GM12878 (cell line): ENCODE data around the gene TIGD7. TPM values are rescaled to one million over a fixed set of nuclear protein-coding genes. Genes with fewer than 3 reads are reported as not detected.

Experiments used
- BACH1 ChIP-seq: fragments of 450-650 bp; IDR thresholded peaks from 2 replicates; pipeline ENCODE4 v1.6.1; 2017; ENCODE audit warnings: mild to moderate bottlenecking, borderline replicate concordance
- BCL11A ChIP-seq: IDR thresholded peaks from 2 replicates; pipeline ENCODE4 v1.6.1; 2011; ENCODE audit warnings: low read depth, low read length
- CHD2 ChIP-seq: IDR thresholded peaks from 2 replicates; pipeline ENCODE4 v1.6.1; 2011; ENCODE audit warnings: low read depth, low read length, improper control_type of control experiment, borderline replicate concordance
- HDAC2 ChIP-seq: fragments of 200-600 bp; sonication (generic); IDR thresholded peaks from 2 replicates; pipeline ENCODE4 v1.6.1; 2017
- IRF4 ChIP-seq: IDR thresholded peaks from 2 replicates; pipeline ENCODE4 v1.6.1; 2011; ENCODE audit warnings: low read depth, low read length
- KAT2A ChIP-seq: conservative IDR thresholded peaks from 2 replicates; pipeline ENCODE4 v1.6.1; 2011; ENCODE audit warnings: low read depth, low read length; ENCODE audit not compliant: control insufficient read depth
- NFIC ChIP-seq: IDR thresholded peaks from 2 replicates; pipeline ENCODE4 v1.6.1; 2012; ENCODE audit warnings: low read depth, mild to moderate bottlenecking, inconsistent platforms, low read length, moderate library complexity
- NR2C1 ChIP-seq: fragments of 450-650 bp; IDR thresholded peaks from 2 replicates; pipeline ENCODE4 v1.6.1; 2017; ENCODE audit warnings: antibody characterized with exemption, mild to moderate bottlenecking, moderate library complexity
- NR2C2 ChIP-seq: IDR thresholded peaks from 2 replicates; pipeline ENCODE4 v1.6.1; 2011; ENCODE audit warnings: borderline replicate concordance, low read depth; ENCODE audit not compliant: control insufficient read depth, insufficient read length
- PML ChIP-seq: IDR thresholded peaks from 2 replicates; pipeline ENCODE4 v1.6.1; 2012; ENCODE audit warnings: low read length, inconsistent platforms
- RB1 ChIP-seq: fragments of 450-650 bp; formaldehyde crosslinking; IDR thresholded peaks from 2 replicates; pipeline ENCODE4 v1.6.1; 2017; ENCODE audit warnings: mild to moderate bottlenecking, borderline replicate concordance
- RELA ChIP-seq: fragments of 450-650 bp; IDR thresholded peaks from 2 replicates; pipeline ENCODE4 v1.8.0; 2014; ENCODE audit warnings: borderline replicate concordance; ENCODE audit not compliant: partially characterized antibody
- SIN3A ChIP-seq: IDR thresholded peaks from 2 replicates; pipeline ENCODE4 v1.6.1; 2012; ENCODE audit warnings: low read depth, low read length, improper control_type of control experiment
- SMAD1 ChIP-seq: fragments of 450-650 bp; IDR thresholded peaks from 2 replicates; pipeline ENCODE4 v1.6.1; 2018; ENCODE audit warnings: mild to moderate bottlenecking, low read depth; ENCODE audit not compliant: partially characterized antibody
- SMAD5 ChIP-seq: IDR thresholded peaks from 2 replicates; pipeline ENCODE4 v1.6.1; 2016; ENCODE audit warnings: antibody characterized with exemption, low read depth
- SMARCA5 ChIP-seq: fragments of 450-650 bp; IDR thresholded peaks from 2 replicates; pipeline ENCODE4 v1.6.1; 2017; ENCODE audit warnings: mild to moderate bottlenecking
- SUPT20H ChIP-seq: IDR thresholded peaks from 2 replicates; pipeline ENCODE4 v1.6.1; 2011; ENCODE audit warnings: low read depth, mild to moderate bottlenecking, low read length, moderate library complexity, borderline replicate concordance; ENCODE audit not compliant: control insufficient read depth
- TCF3 ChIP-seq: IDR thresholded peaks from 2 replicates; pipeline ENCODE4 v1.6.1; 2012; ENCODE audit warnings: low read depth, mild to moderate bottlenecking, low read length, borderline replicate concordance; ENCODE audit not compliant: insufficient read depth
- YBX1 ChIP-seq: fragments of 450-650 bp; IDR thresholded peaks from 2 replicates; pipeline ENCODE4 v1.6.1; 2016; ENCODE audit warnings: antibody characterized with exemption
- ZBTB33 ChIP-seq: fragments of 450-650 bp; IDR thresholded peaks from 2 replicates; pipeline ENCODE4 v1.6.1; 2017; ENCODE audit warnings: mild to moderate bottlenecking
- ZNF217 ChIP-seq: fragments of 450-650 bp; IDR thresholded peaks from 2 replicates; pipeline ENCODE4 v1.6.1; 2017; ENCODE audit warnings: antibody characterized with exemption, mild to moderate bottlenecking
- polyA plus RNA-seq, 11 experiments: library from polyadenylated mRNA; depleted of rRNA in 4 of 11; unstranded in 6 of 11; stranded (reverse) in 5 of 11; fragments of >200 nt; fragmentation: Nextera tagmentation in 4 of 11; fragmentation: Illumina TruSeq in 1 of 11; extraction: Ambion mirVana in 4 of 11; extraction: Trizol in 1 of 11; gene quantifications; 1 replicate in 1 of 11; 2 replicates in 10 of 11; pipeline versions ENCODE4 v1.2.1 to v1.2.3, GENCODE V29; 2011 to 2016; ENCODE audit warnings: inconsistent platforms in 2 of 11, missing spikeins in 2 of 11, low read depth in 1 of 11
- total RNA-seq, 4 experiments: library from RNA; depleted of rRNA in 3 of 4; stranded (reverse); fragments of >200 nt in 3 of 4; fragmentation: Illumina TruSeq in 1 of 4; extraction: Trizol in 1 of 4; gene quantifications; 2 replicates each; pipeline versions ENCODE4 v1.2.1 to v1.2.3, GENCODE V29; 2013 to 2021
- TF ChIP-seq, protein P1 (sequence below): IDR thresholded peaks from 2 replicates; pipeline ENCODE4 v1.6.1; 2012; ENCODE audit warnings: low read depth, low read length, improper control_type of control experiment
- TF ChIP-seq, protein P2 (sequence below): IDR thresholded peaks from 2 replicates; pipeline ENCODE4 v1.6.1; 2012; ENCODE audit warnings: mild to moderate bottlenecking, low read depth, low read length
- TF ChIP-seq, protein P3 (sequence below): IDR thresholded peaks from 2 replicates; pipeline ENCODE4 v1.6.1; 2012; ENCODE audit warnings: low read length, inconsistent platforms

TIGD7 gene
- total and polyA plus RNA-seq, 10 of the 15 experiments (the other 5 are each of a cell fraction or from before 2014, with no cell fraction given), result 0.37 to 3.8 (median 3.0) TPM

- TF ChIP-seq ZBTB33, result no peak
- TF ChIP-seq RB1, result 0 out of 2 replicates have a peak, but pooled peaks have one; percentile 54
- peak; percentile 16 for TF ChIP-seq BACH1
- TF ChIP-seq SMARCA5, result peak; percentile 24; the same call in 1 of the 2 replicates
- TF ChIP-seq CHD2, result no peak
- TF ChIP-seq IRF4, result no peak
- TF ChIP-seq NR2C1, result peak; percentile 51
- TF ChIP-seq, protein P1, sequence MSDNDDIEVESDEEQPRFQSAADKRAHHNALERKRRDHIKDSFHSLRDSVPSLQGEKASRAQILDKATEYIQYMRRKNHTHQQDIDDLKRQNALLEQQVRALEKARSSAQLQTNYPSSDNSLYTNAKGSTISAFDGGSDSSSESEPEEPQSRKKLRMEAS, result peak; percentile 69
- no peak for TF ChIP-seq KAT2A
- no peak for TF ChIP-seq ZNF217
- TF ChIP-seq, protein P2, sequence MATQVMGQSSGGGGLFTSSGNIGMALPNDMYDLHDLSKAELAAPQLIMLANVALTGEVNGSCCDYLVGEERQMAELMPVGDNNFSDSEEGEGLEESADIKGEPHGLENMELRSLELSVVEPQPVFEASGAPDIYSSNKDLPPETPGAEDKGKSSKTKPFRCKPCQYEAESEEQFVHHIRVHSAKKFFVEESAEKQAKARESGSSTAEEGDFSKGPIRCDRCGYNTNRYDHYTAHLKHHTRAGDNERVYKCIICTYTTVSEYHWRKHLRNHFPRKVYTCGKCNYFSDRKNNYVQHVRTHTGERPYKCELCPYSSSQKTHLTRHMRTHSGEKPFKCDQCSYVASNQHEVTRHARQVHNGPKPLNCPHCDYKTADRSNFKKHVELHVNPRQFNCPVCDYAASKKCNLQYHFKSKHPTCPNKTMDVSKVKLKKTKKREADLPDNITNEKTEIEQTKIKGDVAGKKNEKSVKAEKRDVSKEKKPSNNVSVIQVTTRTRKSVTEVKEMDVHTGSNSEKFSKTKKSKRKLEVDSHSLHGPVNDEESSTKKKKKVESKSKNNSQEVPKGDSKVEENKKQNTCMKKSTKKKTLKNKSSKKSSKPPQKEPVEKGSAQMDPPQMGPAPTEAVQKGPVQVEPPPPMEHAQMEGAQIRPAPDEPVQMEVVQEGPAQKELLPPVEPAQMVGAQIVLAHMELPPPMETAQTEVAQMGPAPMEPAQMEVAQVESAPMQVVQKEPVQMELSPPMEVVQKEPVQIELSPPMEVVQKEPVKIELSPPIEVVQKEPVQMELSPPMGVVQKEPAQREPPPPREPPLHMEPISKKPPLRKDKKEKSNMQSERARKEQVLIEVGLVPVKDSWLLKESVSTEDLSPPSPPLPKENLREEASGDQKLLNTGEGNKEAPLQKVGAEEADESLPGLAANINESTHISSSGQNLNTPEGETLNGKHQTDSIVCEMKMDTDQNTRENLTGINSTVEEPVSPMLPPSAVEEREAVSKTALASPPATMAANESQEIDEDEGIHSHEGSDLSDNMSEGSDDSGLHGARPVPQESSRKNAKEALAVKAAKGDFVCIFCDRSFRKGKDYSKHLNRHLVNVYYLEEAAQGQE, result 0 out of 2 replicates have a peak, but pooled peaks have one; percentile 11
- TF ChIP-seq TCF3, result 0 out of 2 replicates have a peak, but pooled peaks have one; percentile 17
- TF ChIP-seq YBX1, result no peak
- peak; percentile 70 for TF ChIP-seq RELA
- TF ChIP-seq SMAD1, result peak; percentile 39
- TF ChIP-seq SMAD5, result peak; percentile 75
- TF ChIP-seq PML, result peak; percentile 91; the same call in 1 of the 2 replicates
- TF ChIP-seq BCL11A, result no peak
- TF ChIP-seq NR2C2, result no peak
- no peak for TF ChIP-seq SUPT20H
- no peak; the same call in 1 of the 2 replicates for TF ChIP-seq SIN3A
- TF ChIP-seq HDAC2, result no peak
- TF ChIP-seq, protein P3, sequence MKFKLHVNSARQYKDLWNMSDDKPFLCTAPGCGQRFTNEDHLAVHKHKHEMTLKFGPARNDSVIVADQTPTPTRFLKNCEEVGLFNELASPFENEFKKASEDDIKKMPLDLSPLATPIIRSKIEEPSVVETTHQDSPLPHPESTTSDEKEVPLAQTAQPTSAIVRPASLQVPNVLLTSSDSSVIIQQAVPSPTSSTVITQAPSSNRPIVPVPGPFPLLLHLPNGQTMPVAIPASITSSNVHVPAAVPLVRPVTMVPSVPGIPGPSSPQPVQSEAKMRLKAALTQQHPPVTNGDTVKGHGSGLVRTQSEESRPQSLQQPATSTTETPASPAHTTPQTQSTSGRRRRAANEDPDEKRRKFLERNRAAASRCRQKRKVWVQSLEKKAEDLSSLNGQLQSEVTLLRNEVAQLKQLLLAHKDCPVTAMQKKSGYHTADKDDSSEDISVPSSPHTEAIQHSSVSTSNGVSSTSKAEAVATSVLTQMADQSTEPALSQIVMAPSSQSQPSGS, result no peak
- TF ChIP-seq NFIC, result no peak
Observed at GRCh38 chr16:3305109-3306068, at the start of gene TIGD7, which contains the start of gene ZNF75A (continued).
